ENCODE results near the gene ASB2.

DNA sequence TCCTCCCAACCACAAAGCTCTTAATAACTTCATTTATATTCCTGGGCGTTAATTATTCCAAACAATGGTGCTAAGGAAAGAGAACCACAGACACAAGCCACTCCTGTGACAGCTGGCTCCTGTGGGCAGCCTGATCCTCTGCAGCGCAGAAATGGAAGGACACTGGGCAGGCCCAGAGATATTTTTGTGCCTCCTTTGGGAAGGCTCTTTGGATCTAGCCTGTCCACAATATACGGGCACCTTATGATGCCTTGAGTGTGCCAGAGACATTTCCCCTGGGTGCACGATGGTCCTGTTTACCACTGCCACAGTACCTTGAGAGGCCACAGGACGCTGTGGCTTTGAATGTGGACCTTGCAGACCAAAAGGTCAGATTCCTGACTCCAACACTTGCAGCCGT, 2.1 kb downstream of the ASB2 start:
- TF ChIP-seq, protein P1, sequence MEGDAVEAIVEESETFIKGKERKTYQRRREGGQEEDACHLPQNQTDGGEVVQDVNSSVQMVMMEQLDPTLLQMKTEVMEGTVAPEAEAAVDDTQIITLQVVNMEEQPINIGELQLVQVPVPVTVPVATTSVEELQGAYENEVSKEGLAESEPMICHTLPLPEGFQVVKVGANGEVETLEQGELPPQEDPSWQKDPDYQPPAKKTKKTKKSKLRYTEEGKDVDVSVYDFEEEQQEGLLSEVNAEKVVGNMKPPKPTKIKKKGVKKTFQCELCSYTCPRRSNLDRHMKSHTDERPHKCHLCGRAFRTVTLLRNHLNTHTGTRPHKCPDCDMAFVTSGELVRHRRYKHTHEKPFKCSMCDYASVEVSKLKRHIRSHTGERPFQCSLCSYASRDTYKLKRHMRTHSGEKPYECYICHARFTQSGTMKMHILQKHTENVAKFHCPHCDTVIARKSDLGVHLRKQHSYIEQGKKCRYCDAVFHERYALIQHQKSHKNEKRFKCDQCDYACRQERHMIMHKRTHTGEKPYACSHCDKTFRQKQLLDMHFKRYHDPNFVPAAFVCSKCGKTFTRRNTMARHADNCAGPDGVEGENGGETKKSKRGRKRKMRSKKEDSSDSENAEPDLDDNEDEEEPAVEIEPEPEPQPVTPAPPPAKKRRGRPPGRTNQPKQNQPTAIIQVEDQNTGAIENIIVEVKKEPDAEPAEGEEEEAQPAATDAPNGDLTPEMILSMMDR (tag by site-specific recombination; IDR thresholded peaks at IDR 0.05), result no peak
- no peak for TF ChIP-seq ZNF239 (tag by site-specific recombination; IDR thresholded peaks at IDR 0.05)
- TF ChIP-seq, protein P2, sequence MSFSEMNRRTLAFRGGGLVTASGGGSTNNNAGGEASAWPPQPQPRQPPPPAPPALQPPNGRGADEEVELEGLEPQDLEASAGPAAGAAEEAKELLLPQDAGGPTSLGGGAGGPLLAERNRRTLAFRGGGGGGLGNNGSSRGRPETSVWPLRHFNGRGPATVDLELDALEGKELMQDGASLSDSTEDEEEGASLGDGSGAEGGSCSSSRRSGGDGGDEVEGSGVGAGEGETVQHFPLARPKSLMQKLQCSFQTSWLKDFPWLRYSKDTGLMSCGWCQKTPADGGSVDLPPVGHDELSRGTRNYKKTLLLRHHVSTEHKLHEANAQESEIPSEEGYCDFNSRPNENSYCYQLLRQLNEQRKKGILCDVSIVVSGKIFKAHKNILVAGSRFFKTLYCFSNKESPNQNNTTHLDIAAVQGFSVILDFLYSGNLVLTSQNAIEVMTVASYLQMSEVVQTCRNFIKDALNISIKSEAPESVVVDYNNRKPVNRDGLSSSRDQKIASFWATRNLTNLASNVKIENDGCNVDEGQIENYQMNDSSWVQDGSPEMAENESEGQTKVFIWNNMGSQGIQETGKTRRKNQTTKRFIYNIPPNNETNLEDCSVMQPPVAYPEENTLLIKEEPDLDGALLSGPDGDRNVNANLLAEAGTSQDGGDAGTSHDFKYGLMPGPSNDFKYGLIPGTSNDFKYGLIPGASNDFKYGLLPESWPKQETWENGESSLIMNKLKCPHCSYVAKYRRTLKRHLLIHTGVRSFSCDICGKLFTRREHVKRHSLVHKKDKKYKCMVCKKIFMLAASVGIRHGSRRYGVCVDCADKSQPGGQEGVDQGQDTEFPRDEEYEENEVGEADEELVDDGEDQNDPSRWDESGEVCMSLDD (tag by site-specific recombination; IDR thresholded peaks at IDR 0.05), result no peak
- no peak for TF ChIP-seq ZNF776 (tag by site-specific recombination; IDR thresholded peaks at IDR 0.05; ENCODE audit: borderline replicate concordance)

All from HEK293 (cell line).